Keratinocyte (primary cell): ENCODE measurements around the gene IRF1.

Source experiments
- EZH2 ChIP-seq: IDR thresholded peaks from one replicate; pipeline ENCODE4 v1.6.1; 2012; ENCODE audit warnings: inconsistent platforms, mild to moderate bottlenecking, low read length, moderate library complexity
- TF ChIP-seq, protein P1 (sequence below), 3 experiments: IDR thresholded peaks in 1 of 3; conservative IDR thresholded peaks in 1 of 3; optimal IDR thresholded peaks in 1 of 3; 2 replicates in 2 of 3; 3 replicates in 1 of 3; pipeline versions ENCODE3 to v1.5.1; 2011; ENCODE audit warnings: low read length in 3 of 3, mild to moderate bottlenecking in 3 of 3, moderate library complexity in 2 of 3, control low read depth in 1 of 3, inconsistent platforms in 1 of 3; ENCODE audit not compliant: insufficient read depth in 2 of 3; ENCODE audit errors: extremely low read depth in 1 of 3

DNA sequence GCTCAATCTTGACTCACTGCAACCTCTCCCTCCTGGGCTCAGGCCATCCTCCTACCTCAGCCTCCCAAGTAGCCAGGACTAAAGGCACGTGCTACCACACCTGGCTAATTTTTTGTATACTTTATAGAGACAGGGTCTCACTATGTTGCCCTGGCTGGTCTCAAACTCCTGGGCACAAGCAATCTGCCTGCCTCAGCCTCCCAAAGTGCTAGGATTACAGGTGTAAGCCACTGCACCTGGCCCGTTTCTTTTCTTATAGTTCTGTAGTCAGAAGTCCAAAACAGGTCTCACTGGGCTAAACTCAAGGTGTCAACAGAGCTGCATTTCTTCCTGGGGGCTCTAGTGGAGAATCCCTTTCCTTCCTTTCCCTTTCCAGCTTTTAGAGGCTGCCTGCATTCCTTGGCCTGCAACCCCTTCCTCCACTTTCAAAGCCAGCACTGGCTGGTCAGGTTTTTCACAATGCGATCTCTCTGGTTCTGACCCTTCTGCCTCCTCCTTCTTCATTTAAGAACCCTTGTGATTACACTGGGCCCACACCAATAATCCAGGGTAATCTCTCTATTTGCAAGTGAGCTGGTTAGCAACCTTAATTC lies 16.3 kb downstream of the IRF1 start:
- TF ChIP-seq, protein P1, sequence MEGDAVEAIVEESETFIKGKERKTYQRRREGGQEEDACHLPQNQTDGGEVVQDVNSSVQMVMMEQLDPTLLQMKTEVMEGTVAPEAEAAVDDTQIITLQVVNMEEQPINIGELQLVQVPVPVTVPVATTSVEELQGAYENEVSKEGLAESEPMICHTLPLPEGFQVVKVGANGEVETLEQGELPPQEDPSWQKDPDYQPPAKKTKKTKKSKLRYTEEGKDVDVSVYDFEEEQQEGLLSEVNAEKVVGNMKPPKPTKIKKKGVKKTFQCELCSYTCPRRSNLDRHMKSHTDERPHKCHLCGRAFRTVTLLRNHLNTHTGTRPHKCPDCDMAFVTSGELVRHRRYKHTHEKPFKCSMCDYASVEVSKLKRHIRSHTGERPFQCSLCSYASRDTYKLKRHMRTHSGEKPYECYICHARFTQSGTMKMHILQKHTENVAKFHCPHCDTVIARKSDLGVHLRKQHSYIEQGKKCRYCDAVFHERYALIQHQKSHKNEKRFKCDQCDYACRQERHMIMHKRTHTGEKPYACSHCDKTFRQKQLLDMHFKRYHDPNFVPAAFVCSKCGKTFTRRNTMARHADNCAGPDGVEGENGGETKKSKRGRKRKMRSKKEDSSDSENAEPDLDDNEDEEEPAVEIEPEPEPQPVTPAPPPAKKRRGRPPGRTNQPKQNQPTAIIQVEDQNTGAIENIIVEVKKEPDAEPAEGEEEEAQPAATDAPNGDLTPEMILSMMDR (optimal IDR thresholded peaks at IDR 0.05 in 1 of 3, IDR thresholded peaks at IDR 0.05 in 1 of 3, conservative IDR thresholded peaks at IDR 0.05 in 1 of 3; ENCODE audit: extremely low read depth in 1 of 3, insufficient read depth in 2 of 3, low read length in 3 of 3), result no peak
- TF ChIP-seq EZH2, result no peak
